ENCODE measurements around the gene CHST8. TPM values are rescaled to one million over a fixed set of nuclear protein-coding genes. Genes with fewer than 3 reads are reported as not detected.

Gene CHST8
- total and polyA plus RNA-seq, 2 experiments from 2014 or later = 9.3 to 38.2 TPM

- TF ChIP-seq ZNF462 (CRISPR knock-in tag; IDR thresholded peaks at IDR 0.05) (no peak), ZNF114 (CRISPR knock-in tag; IDR thresholded peaks at IDR 0.05) (no peak), NANOG (IDR thresholded peaks at IDR 0.05; ENCODE audit: borderline replicate concordance) (no peak), REST (IDR thresholded peaks at IDR 0.05; ENCODE audit: unreplicated experiment) (no peak), POLR2AphosphoS5 (IDR thresholded peaks at IDR 0.05; ENCODE audit: low read depth) (no peak), EZH2 (IDR thresholded peaks at IDR 0.05; ENCODE audit: low read depth, unreplicated experiment) (no peak), JUNB (IDR thresholded peaks at IDR 0.05; ENCODE audit: unreplicated experiment) (no peak), CREB1 (CRISPR knock-in tag; IDR thresholded peaks at IDR 0.05; ENCODE audit: low read depth) (no peak)
- TF ChIP-seq, protein P1, sequence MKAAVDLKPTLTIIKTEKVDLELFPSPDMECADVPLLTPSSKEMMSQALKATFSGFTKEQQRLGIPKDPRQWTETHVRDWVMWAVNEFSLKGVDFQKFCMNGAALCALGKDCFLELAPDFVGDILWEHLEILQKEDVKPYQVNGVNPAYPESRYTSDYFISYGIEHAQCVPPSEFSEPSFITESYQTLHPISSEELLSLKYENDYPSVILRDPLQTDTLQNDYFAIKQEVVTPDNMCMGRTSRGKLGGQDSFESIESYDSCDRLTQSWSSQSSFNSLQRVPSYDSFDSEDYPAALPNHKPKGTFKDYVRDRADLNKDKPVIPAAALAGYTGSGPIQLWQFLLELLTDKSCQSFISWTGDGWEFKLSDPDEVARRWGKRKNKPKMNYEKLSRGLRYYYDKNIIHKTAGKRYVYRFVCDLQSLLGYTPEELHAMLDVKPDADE (IDR thresholded peaks at IDR 0.05) = no peak
These were observed 130.5 kb downstream of the CHST8 start (continued) for GRCh38 chr19:33752018-33752800.

All from GM23338 (cell line).